Esophagus squamous epithelium (tissue), 5 donors: ENCODE results near the gene MAP3K5. TPM values are rescaled to one million over a fixed set of nuclear protein-coding genes. Genes with fewer than 3 reads are reported as not detected.

Experiments
- DNase-seq: peaks from one replicate; lab custom pipeline; 2025; lab: John Stamatoyannopoulos, UW
- H3K27ac ChIP-seq, 4 donors: fragments of 200-600 bp; sonication (generic); one replicate each; pipeline ENCODE4 v1.5.1; 2016 to 2019; ENCODE audit warnings: mild to moderate bottlenecking in 1 of 4
- H3K27me3 ChIP-seq, 4 donors: fragments of 200-600 bp; sonication (generic); 1 replicate in 3 of 4; 2 replicates in 1 of 4; pipeline versions ENCODE4 v1.5.1 to v1.6.0; 2017 to 2021; ENCODE audit warnings: antibody characterized with exemption in 1 of 4
- H3K36me3 ChIP-seq, 3 donors: fragments of 200-600 bp; sonication (generic); one replicate each; pipeline ENCODE4 v1.5.1; 2016 to 2019
- H3K4me1 ChIP-seq, 3 donors: fragments of 200-600 bp; sonication (generic); one replicate each; pipeline ENCODE4 v1.5.1; 2017 to 2019
- H3K4me3 ChIP-seq, 4 donors: fragments of 200-600 bp; sonication (generic); 1 replicate in 3 of 4; 2 replicates in 1 of 4; pipeline ENCODE4 v1.5.1; 2016 to 2019; ENCODE audit warnings: mild to moderate bottlenecking in 2 of 4, moderate library complexity in 1 of 4
- H3K9me3 ChIP-seq, 3 donors: fragments of 200-600 bp; sonication (generic); one replicate each; pipeline ENCODE4 v1.5.1; 2016 to 2019
- POLR2A ChIP-seq, 4 donors: fragments of 450-650 bp; IDR thresholded peaks; one replicate each; pipeline ENCODE4 v1.6.1; 2017; ENCODE audit warnings: antibody characterized with exemption in 4 of 4, mild to moderate bottlenecking in 4 of 4, moderate library complexity in 3 of 4
- WGBS, 2 donors: methylation state at CpG; one replicate each; pipeline ENCODE4 v1.1.5; 2018; 5-methylcytosine and 5-hydroxymethylcytosine counted together
- intact Hi-C: fragments of 100-400 bp; cut with DNase I; formaldehyde crosslinking; loops from one replicate; pipeline ENCODE4 v1.15.0; 2022
- total RNA-seq, 4 donors: library from RNA; depleted of rRNA; stranded (reverse); fragments of >200 nt; gene quantifications; one replicate each; pipeline ENCODE4 v1.1.0, GENCODE V29; 2016
- TF ChIP-seq, protein P1 (sequence below), 6 experiments: fragments of 450-650 bp in 4 of 6; fragments of 200-600 bp in 2 of 6; sonication (generic) in 2 of 6; IDR thresholded peaks; one replicate each; pipeline ENCODE4 v1.5.1; 2016 to 2019; ENCODE audit warnings: antibody characterized with exemption in 6 of 6, mild to moderate bottlenecking in 4 of 6, moderate library complexity in 4 of 6
- donor health status: DM: yes; HTN: yes; CAD: no.

MAP3K5 gene
- total RNA-seq, 4 donors from 2014 or later: 9.2 to 22.9 (median 20.9) TPM

DNA sequence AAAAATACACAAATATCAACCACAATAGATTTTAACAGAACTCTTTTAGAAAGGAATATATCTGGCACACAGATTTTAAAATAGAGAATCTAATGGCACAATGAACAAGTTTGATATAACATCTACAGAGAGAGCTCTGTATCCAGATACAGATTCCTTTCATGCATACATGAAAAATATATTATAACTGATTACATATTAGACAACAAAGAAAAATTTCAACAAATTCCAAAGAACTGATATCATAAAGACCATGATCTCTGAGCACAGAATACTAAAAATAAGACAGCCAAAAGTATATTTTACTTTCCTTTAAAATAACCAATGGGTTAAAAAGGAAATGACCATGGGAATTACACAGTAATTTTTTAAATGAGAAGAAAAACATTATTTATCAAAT is 167.9 kb downstream of the MAP3K5 start:
- H3K4me3 ChIP-seq: no peak overlapping the region
- no peaks in the 10 kb centered on the region for H3K9me3 ChIP-seq
- DNase-seq: no peak
- peaks cover 0 to 45% (median 3%) of the 10 kb centered on the region in 3 donors for H3K36me3 ChIP-seq
- H3K27me3 ChIP-seq: no peaks in the 10 kb centered on the region
- H3K4me1 ChIP-seq: no peaks in the 10 kb centered on the region
- intact Hi-C loops: no loop called here
- TF ChIP-seq, protein P1, sequence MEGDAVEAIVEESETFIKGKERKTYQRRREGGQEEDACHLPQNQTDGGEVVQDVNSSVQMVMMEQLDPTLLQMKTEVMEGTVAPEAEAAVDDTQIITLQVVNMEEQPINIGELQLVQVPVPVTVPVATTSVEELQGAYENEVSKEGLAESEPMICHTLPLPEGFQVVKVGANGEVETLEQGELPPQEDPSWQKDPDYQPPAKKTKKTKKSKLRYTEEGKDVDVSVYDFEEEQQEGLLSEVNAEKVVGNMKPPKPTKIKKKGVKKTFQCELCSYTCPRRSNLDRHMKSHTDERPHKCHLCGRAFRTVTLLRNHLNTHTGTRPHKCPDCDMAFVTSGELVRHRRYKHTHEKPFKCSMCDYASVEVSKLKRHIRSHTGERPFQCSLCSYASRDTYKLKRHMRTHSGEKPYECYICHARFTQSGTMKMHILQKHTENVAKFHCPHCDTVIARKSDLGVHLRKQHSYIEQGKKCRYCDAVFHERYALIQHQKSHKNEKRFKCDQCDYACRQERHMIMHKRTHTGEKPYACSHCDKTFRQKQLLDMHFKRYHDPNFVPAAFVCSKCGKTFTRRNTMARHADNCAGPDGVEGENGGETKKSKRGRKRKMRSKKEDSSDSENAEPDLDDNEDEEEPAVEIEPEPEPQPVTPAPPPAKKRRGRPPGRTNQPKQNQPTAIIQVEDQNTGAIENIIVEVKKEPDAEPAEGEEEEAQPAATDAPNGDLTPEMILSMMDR (IDR thresholded peaks at IDR 0.05): no peak
- no peak for TF ChIP-seq POLR2A (IDR thresholded peaks at IDR 0.05)
- H3K27ac ChIP-seq: no peak overlapping the region

DNA sequence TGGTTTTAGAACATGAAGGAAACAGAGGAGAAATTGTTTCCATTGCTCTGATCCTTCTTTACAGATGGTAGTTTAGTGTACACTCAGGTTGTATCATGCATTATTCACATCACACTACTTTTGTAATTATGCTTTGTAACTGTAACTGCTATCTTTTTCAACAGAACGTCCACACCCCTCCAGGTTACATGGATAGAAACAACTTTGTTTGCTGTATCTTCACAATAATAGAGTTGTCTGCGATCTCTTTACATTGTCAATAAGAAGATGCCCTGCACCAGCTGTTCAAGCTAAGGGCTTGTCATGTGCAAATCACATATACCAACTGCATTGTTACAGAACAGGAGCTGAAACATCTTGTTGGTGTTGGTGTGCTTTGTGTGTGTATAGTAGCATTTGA is 174.2 kb downstream of the MAP3K5 start:
- no peak overlapping the region for H3K27ac ChIP-seq
- whole genome bisulfite sequencing, 2 donors: 89 to 94% methylated on average over 2 of the region's 2 CpGs
- H3K4me1 ChIP-seq: no peaks in the 10 kb centered on the region
- no peak overlapping the region for H3K4me3 ChIP-seq
- H3K27me3 ChIP-seq: no peaks in the 10 kb centered on the region
- intact Hi-C loops: no loop called here
- TF ChIP-seq, protein P1 (IDR thresholded peaks at IDR 0.05): no peak
- no peak for TF ChIP-seq POLR2A (IDR thresholded peaks at IDR 0.05)
- no peaks in the 10 kb centered on the region for H3K9me3 ChIP-seq
- DNase-seq: no peak
- H3K36me3 ChIP-seq: peaks cover 3 to 58% (median 3%) of the 10 kb centered on the region in 3 donors

- Histone ChIP-seq H3K4me3 (no peak overlapping the region), H3K36me3 (peaks cover 3 to 54% (median 3%) of the 10 kb centered on the region in 3 donors), H3K27ac (no peak overlapping the region), H3K27me3 (no peaks in the 10 kb centered on the region), H3K4me1 (no peaks in the 10 kb centered on the region), H3K9me3 (no peaks in the 10 kb centered on the region)
- intact Hi-C loops: no loop called here
- 88% methylated on average over 3 of the region's 3 CpGs for WGBS, 2 donors
- no peak for DNase-seq
- TF ChIP-seq POLR2A (IDR thresholded peaks at IDR 0.05): no peak
- TF ChIP-seq, protein P1 (IDR thresholded peaks at IDR 0.05): no peak
These were observed 175.8 kb downstream of the MAP3K5 start for GRCh38 chr6:136616527-136616926.

DNA sequence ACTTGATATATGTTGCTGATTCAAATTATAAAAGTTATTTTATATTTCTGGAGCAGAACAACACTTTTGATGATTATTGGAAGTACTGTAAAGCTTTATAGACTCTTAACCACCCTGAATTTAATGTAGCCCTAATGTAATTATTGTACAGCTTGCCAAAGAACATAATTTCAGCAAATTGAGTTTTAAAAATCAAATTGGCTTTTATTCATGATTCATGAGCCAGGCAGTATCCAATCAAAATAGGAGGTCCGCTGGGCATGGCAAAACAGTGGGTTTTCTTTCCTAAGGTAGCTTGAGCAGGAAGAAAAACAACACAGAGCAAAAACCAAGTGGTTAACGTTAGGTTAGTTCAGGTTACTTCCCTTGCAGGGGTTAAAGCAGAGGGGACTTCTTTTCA is 177.3 kb downstream of the MAP3K5 start:
- DNase-seq: no peak
- Histone ChIP-seq H3K27me3 (no peaks in the 10 kb centered on the region), H3K9me3 (no peaks in the 10 kb centered on the region), H3K4me3 (no peak overlapping the region), H3K36me3 (peaks cover 3 to 40% (median 3%) of the 10 kb centered on the region in 3 donors), H3K4me1 (peaks cover 1 to 9% (median 6%) of the 10 kb centered on the region in 3 donors), H3K27ac (no peak overlapping the region)
- TF ChIP-seq POLR2A (IDR thresholded peaks at IDR 0.05): no peak
- TF ChIP-seq, protein P1 (IDR thresholded peaks at IDR 0.05): no peak
- intact Hi-C loops: no loop called here
- WGBS, 2 donors: 66 to 86% methylated on average over 2 of the region's 2 CpGs

DNA sequence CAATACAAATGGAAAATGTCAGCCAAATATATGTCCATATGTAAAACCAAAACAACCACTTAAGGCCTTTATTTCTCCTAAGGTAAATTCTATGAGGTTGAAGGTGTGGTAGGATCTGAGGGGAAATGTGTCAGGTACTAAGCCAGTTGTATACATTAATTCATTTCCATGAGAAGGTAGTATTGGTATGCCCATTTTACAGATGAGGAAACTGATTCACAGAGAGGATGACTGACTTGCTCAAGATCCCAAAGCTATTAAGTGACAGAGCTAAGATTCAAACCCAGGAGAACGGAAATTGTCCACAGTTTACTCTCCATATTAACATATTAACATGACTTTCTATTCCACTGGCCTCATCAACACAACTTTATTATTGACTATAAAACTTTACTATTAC is 177.9 kb downstream of the MAP3K5 start:
- intact Hi-C loops: no loop called here
- TF ChIP-seq, protein P1 (IDR thresholded peaks at IDR 0.05): no peak
- TF ChIP-seq POLR2A (IDR thresholded peaks at IDR 0.05): no peak
- peaks cover 0 to 33% (median 3%) of the 10 kb centered on the region in 3 donors for H3K36me3 ChIP-seq
- peaks cover 8 to 16% (median 12%) of the 10 kb centered on the region in 3 donors for H3K4me1 ChIP-seq
- H3K4me3 ChIP-seq: no peak overlapping the region
- WGBS, 2 donors: 92 to 100% methylated on average over 1 of the region's 1 CpG
- no peaks in the 10 kb centered on the region for H3K9me3 ChIP-seq
- no peak overlapping the region for H3K27ac ChIP-seq
- DNase-seq: no peak
- no peaks in the 10 kb centered on the region for H3K27me3 ChIP-seq
